ENCODE data around the gene PTPRG.
A peak's percentile ranks its signal among the peaks of the same experiment; 100 is the strongest.

The PTPRG gene

DNA sequence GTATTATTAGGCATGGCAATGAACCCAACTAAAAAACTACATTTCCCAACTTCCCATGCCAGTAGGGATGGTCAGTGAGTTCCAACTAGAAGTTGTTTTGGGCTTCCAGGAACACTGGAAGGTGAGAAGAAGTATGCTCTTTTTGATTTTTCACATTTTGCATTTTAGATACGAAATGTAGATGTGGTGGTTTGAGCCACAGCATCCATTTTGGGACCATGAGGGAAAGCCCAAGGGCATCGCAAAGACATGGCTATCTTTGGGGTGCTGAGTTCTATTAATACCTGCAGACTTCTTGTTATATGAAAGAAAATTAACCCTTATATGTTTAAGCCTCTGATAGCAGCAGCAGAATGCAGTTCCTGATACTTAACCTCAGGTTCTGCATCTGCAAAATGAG, 62.9 kb downstream of the PTPRG start:
- DNase-seq, result no peak

DNA sequence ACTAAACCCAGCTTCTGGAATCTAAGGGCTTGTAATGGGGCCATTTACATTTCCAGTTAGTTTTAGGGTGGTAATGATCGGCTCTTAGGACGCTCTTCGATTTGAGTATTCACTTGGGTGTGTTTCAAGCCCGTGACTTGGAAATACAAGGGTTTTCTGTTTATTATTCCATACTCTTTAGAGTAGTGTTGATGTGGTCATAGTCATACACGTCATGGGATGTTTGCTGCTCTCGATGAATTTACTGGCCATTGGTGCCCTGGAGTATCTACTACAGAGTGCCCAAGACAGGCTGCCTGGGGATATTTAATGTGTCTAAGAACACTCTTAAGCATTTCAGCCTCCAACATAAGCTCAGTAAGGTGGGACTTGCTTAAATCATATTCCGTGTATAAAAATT, 64.1 kb downstream of the PTPRG start:
- no peak for DNase-seq

DNA sequence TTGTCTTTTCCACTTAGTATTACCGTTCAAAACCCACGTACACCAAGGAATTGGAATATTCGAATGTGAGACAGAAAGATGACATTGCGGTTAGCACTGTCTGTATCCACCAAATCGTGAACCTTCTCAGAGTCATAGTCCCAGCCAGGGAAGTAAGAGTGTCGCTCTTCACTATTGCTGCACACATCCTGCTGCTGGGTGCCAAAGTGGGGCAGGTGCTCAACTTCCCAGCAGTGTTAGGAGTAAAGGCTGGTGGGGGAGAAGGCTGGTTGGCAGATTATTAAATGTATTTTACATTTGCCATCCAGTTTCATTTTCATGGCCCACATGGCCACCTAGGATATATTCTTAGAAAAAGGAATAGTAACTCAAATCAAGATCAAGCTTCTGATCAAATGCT, 65.1 kb downstream of the PTPRG start:
- no peak for DNase-seq

DNA sequence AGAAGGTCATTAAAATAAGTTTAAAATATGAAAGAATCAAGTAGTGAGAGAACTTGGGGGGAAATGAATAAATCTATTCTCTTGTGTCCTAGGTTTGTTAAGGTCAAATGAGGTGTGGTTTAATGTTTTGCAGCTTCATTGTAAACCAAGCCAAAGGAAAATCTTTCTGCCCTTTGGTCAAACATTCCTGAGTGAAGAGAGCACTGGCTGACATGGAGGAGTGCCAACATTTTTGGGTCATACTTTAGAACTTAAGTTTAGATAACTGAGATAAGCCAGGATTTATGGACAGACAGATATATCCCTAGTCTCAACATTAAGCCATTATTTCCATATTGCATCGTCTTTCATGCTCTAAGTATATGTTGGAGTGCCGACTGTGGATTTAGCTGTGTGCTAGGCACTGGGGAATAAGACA, 66.4 kb downstream of the PTPRG start:
- DNase-seq, result no peak

DNA sequence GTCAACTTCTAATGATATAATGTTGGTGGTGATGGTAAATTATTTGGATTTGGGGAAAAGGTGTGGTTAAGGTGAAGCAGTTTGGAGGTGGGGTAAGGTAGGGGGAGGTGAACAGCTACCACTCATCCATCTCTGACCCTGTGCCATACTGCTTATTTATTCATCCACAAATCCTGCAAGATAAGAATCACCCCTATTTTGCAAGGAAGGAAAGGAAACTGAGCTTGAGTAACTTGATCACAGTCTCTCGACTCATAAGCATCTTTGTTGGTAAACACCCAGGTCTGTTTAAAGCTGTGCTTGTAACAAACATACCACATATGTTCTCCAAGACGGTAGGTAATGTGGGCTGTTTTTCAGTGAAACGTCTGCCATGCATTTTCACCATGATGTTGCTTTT, 67.3 kb downstream of the PTPRG start:
- no peak for DNase-seq

DNA sequence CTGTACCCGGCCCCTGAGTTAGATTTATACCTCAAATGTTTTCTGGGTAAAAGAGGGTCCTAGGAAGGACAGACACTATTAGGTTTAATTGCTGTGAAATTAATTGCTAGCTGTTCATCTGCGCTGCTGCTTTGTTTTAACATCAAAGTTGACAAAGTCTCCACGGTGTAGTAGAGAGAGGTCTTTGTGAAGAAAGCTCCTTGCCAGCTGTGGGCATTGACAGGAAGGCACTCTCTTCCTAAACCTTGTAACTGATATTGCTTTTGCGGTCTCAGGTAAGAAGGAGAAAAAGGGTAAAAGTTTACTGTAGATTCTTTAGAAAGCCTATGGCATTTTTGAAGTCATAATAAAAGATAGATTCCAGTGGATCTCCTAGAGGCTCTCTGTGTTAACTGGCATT, 68.1 kb downstream of the PTPRG start:
- no peak for DNase-seq

DNA sequence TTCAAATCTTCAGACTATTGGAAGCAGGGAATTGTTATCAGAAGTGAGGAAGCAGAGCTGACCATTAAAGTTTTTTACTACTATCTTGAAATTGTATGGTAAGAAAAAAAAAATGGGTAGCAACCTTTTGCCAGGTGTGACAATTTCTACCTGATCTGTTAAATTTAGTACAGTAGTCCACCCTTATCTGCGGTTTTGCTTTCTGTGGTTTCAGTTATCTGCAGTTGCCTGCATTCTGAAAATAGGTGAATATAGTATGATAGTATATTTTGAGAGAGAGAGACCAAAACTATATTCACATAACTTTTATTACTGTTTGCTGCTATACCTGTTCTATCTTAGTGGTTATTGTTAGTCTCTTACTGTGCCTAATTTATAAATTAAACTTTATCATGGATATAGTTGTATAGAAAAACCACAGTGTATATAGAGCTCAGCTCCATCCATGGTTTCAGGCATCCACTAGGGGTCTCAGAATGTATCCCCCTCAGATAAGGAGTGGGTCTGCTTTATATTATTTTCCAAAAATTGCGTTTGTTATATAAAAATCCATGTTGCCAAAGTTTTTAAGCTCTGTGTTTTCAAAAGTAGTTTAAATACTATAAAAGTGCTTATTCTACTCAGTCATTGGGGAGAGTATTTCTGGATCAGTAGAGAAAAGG, 69.9 kb downstream of the PTPRG start:
- peak; percentile 2 for DNase-seq

DNA sequence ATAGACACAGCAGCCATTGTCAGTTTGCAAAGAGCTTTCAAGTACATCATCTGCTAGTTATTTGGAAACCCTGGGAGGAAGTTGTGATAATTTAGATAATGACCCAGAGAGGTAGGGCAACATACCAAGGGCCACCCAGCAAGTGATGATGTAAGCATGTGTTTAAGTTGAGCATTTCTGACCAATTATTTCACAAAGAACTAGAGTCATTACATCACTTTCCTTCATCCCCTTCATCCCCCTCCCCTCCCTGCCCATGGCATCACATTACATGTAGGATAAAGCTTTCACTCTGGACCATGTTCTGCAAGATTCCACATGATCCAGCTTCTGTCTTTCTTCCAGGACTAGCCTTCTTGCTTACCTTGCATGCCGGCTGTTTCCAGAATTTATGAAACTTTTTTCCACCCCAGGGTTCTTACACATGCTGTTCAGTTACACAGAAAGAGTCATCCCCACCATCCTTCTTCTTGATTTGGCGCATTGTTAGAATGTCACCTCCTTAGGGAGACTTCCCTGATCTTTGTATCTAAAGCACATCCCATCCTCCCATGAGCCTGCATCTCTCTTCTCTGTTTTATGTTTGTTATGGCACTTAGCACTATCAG, 71.3 kb downstream of the PTPRG start:
- no peak for DNase-seq

DNA sequence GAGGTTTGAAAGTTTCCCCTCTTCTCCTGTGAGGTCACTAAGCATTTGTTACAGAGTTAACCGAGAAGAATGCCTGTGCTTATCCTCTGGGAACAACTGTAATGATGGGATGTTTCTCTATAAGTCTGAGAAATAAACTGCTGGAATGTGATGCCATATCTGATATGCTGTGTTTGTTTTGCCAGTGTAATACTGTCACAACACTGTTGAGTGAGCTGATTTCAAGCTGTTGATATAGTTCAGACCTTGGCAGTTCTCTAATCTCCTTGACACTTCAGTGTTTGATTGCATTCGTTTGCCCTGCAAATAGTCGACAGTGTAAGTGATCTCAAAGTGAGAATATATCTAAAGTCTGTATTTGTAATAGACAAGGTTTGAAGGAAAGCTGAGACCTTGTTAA, 73.3 kb downstream of the PTPRG start:
- no peak for DNase-seq

DNA sequence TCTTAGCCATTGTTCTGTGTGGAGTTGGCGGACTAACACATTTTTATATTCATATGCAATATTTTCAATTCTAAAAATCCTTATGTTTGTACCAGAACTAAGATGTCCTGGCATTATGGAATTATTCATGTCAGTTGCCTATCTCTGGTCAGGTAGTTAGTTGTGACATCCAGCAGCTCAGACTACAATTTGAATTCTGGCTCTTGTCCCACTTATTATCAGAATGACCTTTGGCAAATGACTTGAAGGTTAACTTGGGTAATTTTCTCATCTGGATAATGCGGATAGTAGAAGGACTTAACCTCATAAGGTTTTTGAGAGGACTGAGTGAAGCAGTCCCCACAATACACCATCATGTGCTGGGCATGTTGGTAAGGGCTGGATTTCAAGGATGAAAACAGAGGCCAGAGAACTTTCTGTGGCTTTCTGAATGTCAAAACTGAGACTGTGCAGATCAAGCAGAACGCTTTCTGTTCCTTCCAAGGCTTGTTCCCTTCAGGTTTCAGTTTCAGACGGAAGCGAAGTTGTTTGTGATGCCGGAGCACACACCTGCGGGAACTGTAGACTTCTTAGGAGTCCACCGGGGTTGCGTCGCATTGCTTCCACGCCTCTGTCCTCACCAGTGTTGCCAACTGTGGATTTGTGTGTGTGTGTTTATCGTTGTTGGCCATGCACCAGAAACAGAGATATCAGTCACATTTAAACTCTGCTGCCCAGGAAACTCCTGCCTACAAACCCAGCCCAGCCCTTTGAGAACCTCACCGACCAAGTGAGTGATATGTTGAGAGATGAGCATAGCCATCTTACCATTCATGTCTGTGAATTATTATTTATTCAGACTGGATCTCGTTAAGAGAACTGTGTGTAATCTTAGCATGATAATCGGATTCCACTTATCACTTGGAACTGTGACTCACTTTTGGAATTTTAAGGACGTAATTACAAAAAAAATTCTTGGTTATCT, 76.0 kb downstream of the PTPRG start:
- peak; percentile 26 for DNase-seq

DNA sequence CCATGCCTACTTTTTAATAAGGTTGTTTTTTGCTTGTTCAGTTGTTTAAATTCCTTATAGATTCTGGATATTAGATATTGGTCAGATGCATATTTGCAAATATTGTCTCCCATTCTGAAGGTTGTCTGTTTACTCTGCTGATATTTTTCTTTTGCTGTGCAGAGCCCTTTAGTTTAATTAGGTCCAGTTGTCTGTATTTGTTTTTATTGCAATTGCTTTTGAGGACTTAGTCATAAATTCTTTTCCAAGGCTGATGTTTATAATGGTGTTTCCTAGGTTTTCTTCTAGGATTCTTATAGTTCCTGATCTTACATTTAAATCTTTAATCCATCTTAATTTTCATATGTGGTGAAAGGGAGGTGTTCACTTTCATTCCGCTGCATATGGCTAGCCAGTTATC, 77.4 kb downstream of the PTPRG start:
- DNase-seq, result no peak

DNA sequence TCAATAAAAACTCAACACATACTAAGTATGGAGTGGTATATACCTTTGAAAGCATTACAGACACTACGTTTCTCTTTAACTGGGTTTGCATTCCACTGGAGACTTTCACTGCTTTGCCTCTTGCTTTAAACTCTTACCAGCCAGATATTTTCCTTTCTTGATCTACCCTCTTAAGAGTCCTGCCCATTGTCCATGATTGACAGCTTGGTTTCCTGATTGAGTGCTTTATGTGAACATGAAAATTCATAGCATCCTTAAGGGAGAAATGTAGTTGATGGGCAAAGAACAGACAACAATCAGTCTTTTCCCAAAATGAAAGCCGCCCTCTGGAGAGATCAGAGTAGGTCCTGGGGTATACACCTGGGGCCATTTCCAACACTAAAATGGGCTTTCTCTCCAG, 78.6 kb downstream of the PTPRG start:
- DNase-seq, result no peak

DNA sequence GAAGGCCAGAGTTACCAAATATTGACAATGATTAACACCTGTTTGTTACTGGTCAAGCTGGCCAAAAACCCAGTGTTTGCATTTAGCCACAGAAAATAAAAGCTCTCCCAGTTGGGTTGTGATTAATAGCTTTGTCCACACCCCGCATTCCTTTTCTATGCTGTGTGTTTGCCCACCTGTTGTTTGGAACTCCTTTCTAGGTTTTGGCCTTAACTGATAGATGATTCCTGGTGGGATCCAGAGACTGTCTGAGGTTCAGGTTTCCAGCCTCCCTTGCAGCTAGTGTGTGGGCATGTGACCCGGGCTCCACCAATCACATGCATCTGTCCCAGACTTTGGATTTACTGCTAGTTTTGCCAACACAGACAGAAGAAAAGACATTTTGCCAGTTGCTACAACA, 83.8 kb downstream of the PTPRG start:
- no peak for DNase-seq

DNA sequence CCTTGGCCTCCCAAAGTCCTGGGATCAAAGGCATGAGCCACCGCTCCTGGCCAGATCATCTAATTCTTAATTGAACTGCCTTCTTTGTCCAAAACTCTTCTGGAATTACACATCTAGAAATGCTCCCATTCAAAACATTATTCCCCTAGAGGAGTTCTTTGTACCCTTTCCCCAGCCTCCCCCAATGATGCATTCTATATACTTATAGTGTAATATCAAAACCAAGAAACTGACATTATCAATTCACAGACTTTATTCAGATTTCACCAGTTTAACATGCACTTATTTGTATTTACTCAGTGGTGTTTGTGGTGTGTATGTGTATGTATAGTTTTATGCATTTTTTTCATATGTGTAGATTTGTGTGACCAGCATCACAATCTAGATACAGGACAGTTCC, 85.0 kb downstream of the PTPRG start:
- no peak for DNase-seq

DNA sequence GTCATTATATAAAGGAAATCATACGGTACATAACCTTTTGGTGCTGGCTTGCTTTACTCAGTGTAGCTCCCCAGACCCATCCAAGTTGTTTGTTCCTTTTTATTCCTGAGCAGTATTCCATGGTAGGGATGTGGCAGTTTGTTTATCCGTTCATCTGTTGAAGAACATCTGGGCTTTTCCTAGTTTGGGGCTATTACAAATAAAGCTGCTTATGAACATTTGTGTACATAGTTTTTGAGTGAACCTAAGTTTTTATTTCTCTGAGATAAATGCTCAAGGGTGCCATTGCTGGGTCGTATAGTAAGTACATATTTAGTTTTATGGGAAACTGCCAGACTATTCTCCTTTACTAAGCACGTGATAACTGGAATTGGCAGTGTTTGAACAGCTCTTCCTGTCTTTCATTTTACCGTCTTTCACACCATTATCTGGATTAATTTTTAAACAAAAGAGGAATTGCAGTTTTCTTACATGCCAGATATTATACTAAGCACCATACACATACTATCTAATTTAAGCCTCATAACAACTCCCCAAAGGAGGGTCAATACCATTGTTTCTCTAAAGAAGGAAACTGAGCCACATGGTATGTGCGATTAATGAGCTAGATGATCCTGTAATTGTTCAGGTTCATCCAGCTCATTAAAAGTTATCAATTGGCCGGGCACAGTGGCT, 85.6 kb downstream of the PTPRG start:
- no peak for DNase-seq

DNA sequence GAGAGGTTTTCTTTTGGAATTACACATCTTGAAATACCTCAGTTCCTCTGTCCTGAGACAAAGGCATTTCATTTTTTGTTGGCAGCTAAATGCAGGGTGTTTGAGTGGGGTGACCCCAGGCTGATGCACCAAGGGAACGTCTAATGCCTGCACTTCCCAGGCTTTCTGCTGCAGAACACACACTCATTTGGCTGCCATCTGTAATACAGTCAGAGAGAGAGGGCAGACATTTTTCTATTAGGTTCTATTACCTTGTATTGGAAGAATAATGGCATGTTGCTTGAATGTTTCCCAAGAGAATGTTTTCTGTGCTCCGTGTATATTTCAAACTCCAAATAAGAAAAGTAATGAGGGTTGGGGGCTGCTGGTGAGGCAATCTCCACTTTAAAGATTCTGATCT, 87.1 kb downstream of the PTPRG start:
- no peak for DNase-seq

DNA sequence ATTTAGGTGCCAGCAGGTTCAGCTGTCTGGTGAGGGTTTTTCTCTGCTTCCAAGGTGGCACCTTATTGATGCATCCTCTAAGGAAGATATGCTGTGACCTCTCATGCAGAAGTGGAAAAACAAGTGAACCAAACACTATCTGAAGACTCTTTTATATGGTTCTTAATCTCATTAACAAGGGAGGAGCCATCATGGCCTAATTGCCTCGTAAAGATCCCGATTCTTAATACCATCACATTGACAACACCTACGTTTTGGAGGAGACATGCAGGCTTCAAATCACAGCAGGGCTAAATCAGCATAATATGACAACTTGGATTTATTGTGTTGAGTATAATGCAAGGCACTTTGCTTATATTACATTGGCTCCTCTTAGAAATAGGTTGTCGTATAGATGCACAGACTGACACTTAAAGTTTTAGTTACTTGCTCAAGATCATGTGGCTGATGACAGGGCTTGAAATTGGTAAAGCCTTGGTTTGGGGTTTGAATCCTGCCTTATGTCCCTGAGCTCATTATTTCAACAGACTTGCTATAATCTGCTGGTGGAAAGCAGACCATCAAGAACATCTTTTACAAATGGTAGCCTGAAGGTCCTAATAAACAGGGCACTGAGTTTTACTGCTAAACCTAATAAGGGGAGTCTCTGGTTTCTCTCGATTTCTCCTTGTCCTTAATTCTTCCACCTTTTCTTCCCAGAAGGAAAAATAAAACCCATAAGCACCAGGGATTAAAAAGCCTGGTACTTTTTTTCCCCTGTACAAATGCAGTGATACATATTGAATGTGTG, 88.2 kb downstream of the PTPRG start:
- DNase-seq, result no peak

DNA sequence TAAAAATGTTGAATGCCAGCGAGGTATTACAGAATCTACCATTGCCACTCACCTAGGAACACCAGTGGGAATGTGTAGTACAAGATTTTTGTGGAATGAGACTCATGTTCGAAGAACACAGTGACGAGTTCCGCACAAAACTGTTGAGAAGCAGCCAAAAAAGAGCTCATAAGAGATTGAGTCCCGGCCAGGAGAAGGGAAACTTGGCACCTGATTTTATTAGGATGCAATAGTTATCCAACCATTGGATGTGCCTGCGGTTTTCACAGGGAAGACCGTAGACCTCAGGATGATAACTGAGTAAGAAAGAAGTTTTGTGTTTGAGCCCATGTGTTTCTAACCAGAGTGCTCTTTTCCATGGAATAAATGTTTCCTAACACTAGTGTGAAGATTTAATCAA, 88.9 kb downstream of the PTPRG start:
- no peak for DNase-seq

DNA sequence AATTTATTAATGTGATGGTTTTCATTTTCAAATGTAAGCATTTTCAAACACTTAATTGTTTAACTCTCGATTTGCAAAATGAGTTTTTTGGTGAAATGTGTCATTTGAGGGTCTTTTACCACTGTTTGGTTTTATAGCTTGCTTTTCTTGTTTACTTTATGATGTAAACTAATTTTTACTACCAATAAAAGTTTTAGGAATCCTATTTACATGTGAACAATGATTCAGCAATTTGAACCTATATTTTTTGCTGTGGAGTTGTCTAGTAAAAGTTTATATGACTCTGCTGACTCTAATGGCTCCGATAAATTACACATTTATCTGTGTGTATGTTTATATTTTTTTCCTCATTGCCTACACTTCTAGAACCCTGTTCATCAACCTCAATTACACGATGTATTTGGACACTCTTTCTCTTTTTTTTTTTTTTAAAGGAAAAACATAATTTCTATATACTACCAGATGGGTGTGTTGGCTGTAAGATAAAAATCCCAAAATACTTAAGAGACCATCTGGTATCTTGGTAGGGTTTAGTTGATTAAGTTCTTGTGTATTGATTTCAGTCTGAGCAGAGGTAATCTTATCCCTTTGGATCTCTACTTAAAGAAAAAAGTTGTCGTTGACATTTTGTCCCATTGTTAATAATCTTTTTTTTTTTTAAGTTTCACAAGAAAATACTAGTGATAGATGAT, 89.5 kb downstream of the PTPRG start:
- no peak for DNase-seq

DNA sequence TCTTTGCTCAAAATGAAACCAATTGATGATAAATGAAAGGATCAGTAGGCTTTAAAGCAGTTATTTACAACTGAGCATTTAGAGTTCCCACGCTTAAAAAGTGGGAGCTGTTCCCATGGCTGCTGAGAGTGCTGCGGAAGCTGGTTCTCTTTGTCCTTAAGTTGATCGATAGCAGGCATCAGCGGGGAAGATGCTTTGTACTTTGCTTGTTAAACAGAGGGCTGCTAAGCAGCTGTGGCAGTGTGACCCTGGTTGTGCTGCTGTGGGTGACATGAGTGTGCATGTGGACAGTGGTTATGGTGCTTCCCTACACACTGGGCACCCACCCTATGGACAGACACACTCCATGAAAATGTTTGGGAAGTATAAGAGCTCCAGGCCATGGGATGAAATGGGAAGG, 96.3 kb downstream of the PTPRG start:
- no peak for DNase-seq

DNA sequence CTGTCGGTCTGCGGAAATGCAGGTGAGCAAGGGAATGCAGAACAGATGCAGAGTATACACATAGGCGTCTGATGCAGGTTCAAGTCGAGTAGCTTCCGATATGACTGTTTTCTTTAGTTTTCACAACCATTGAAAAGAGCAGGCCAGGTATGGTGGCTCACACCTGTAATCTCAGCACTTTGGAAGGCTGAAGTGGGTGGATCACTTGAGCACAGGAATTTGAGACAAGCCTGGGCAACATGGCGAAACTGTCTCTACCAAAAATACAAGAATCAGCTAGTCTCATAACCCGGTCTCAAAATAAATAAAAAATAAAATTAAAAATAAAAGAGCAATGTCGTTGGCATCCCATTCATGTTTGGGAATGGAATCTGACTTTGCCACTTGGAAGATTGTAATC, 101.5 kb downstream of the PTPRG start:
- DNase-seq, result no peak
